A673 (cell line): ENCODE results near the gene MYO7A. TPM values are rescaled to one million over a fixed set of nuclear protein-coding genes. Genes with fewer than 3 reads are reported as not detected.

ENCODE experiments used
- BruUV-seq: library from RNA; stranded (reverse); fragments of 400-500 nt; replicated peaks from 2 replicates; lab custom pipeline; 2021; lab: Mats Ljungman, UMichigan
- CTCF ChIA-PET: fragments of 300-600 bp; sonication (Branson Sonifier 250); formaldehyde crosslinking; loops from one replicate; lab custom pipeline; 2022; ENCODE audit warnings: antibody characterized with exemption; lab: Charles Lee
- POLR2A ChIA-PET: fragments of 300-600 bp; sonication (Branson Sonifier 250); formaldehyde crosslinking; loops from one replicate; lab custom pipeline; 2022; ENCODE audit warnings: antibody characterized with exemption; ENCODE audit not compliant: low non-redundant PET; lab: Charles Lee
- DNase-seq: peaks from one replicate; pipeline ENCODE4 v3.0.0-alpha.2; 2015; ENCODE audit warnings: low spot score
- H3K27ac ChIP-seq: fragments of 200-600 bp; sonication (generic); 2 replicates; pipeline ENCODE4 v1.5.1; 2016; ENCODE audit warnings: mixed run types, low read depth, mild to moderate bottlenecking, mixed read lengths, antibody characterized with exemption, low read length; ENCODE audit not compliant: poor library complexity, severe bottlenecking
- H3K27me3 ChIP-seq: fragments of 200-600 bp; sonication (generic); replicated peaks from 2 replicates; pipeline ENCODE4 v1.6.1; 2017; ENCODE audit warnings: mixed run types, low read depth, mild to moderate bottlenecking, mixed read lengths, antibody characterized with exemption, low read length; ENCODE audit not compliant: insufficient read depth, poor library complexity
- H3K36me3 ChIP-seq: fragments of 200-600 bp; sonication (generic); 2 replicates; pipeline ENCODE4 v1.6.1; 2016; ENCODE audit warnings: mixed run types, mild to moderate bottlenecking, mixed read lengths, antibody characterized with exemption, low read length; ENCODE audit not compliant: insufficient read depth, poor library complexity, severe bottlenecking
- H3K4me1 ChIP-seq: fragments of 200-600 bp; sonication (generic); 2 replicates; pipeline ENCODE4 v1.6.1; 2017; ENCODE audit warnings: mixed run types, mild to moderate bottlenecking, mixed read lengths, antibody characterized with exemption, low read length; ENCODE audit not compliant: insufficient read depth, poor library complexity, severe bottlenecking
- H3K4me3 ChIP-seq: fragments of 200-600 bp; sonication (generic); 2 replicates; pipeline ENCODE4 v1.5.1; 2016; ENCODE audit warnings: low read depth, mixed run types, mild to moderate bottlenecking, mixed read lengths, low read length; ENCODE audit not compliant: poor library complexity, severe bottlenecking
- H3K9me3 ChIP-seq: fragments of 200-600 bp; sonication (generic); 2 replicates; pipeline ENCODE4 v1.6.1; 2016; ENCODE audit warnings: mixed run types, low read depth, mild to moderate bottlenecking, mixed read lengths, antibody characterized with exemption, low read length; ENCODE audit not compliant: poor library complexity, severe bottlenecking
- CTCF ChIP-seq: fragments of 300-800, 200-600 bp; sonication (generic); conservative IDR thresholded peaks from 2 replicates; pipeline ENCODE4 v1.5.1; 2017; ENCODE audit warnings: low read depth, mild to moderate bottlenecking, antibody characterized with exemption, low read length, moderate library complexity, mixed read lengths
- EZH2 ChIP-seq: fragments of 200-600 bp; sonication (generic); IDR thresholded peaks from 2 replicates; pipeline ENCODE4 v1.6.1; 2017; ENCODE audit warnings: borderline replicate concordance, low read depth, mild to moderate bottlenecking, mixed read lengths, antibody characterized with exemption, low read length; ENCODE audit not compliant: poor library complexity, severe bottlenecking
- intact Hi-C: fragments of 100-400 bp; cut with micrococcal nuclease; formaldehyde crosslinking; loops from one replicate; pipeline ENCODE4 v1.10.0; 2022; ENCODE audit not compliant: unreplicated experiment
- total RNA-seq: library from RNA; stranded (reverse); gene quantifications from 2 replicates; pipeline ENCODE4 v1.2.3, GENCODE V29; 2021

The MYO7A gene
- total RNA-seq, 1 experiment from 2014 or later = not detected

- intact Hi-C loops = no loop called here
- H3K27ac ChIP-seq = no peak overlapping the region
- H3K9me3 ChIP-seq = no peaks in the 10 kb centered on the region
- TF ChIP-seq CTCF (peak; percentile 64), EZH2 (no peak)
- no peak overlapping the region for H3K4me3 ChIP-seq
- peak; percentile 34 for DNase-seq
- no peaks in the 10 kb centered on the region for H3K4me1 ChIP-seq
- ChIA-PET CTCF (no interaction called here), POLR2A (no interaction called here)
- H3K27me3 ChIP-seq = no peaks in the 10 kb centered on the region
- BruUV-seq = no TSS peak
- H3K36me3 ChIP-seq = no peaks in the 10 kb centered on the region
These were observed 14.5 kb upstream of the MYO7A start for GRCh38 chr11:77113382-77114088.

GRCh38 chr11:77114089-77114463, 14.0 kb upstream of the MYO7A start:
- Histone ChIP-seq H3K9me3 (no peaks in the 10 kb centered on the region), H3K4me1 (no peaks in the 10 kb centered on the region), H3K36me3 (no peaks in the 10 kb centered on the region), H3K27me3 (no peaks in the 10 kb centered on the region), H3K27ac (no peak overlapping the region), H3K4me3 (no peak overlapping the region)
- ChIA-PET CTCF (no interaction called here), POLR2A (no interaction called here)
- DNase-seq = no peak
- TF ChIP-seq EZH2 (no peak), CTCF (no peak)
- intact Hi-C loops = no loop called here
- no TSS peak for BruUV-seq

- no peaks in the 10 kb centered on the region for H3K9me3 ChIP-seq
- ChIA-PET POLR2A (no interaction called here), CTCF (interaction anchor here (0.6 to 1.7 kb wide), 3 partner anchors 12 to 68 kb away, joined by 3 to 11 read pairs (median 5); no protein-coding TSS in a partner anchor)
- no peaks in the 10 kb centered on the region for H3K27me3 ChIP-seq
- no TSS peak for BruUV-seq
- H3K36me3 ChIP-seq = no peaks in the 10 kb centered on the region
- intact Hi-C loops = no loop called here
- TF ChIP-seq CTCF = 0 out of 2 replicates have a peak, but pooled peaks have one; percentile 24
- TF ChIP-seq EZH2 = no peak
- no peak for DNase-seq
- H3K4me1 ChIP-seq = no peaks in the 10 kb centered on the region
- H3K27ac ChIP-seq = no peak overlapping the region
- H3K4me3 ChIP-seq = no peak overlapping the region
These were observed 12.8 kb upstream of the MYO7A start for GRCh38 chr11:77115181-77115611.
